ENCODE measurements around the gene GPR63.

GPR63 gene

GRCh38 chr6:96755096-96755495 is 82.2 kb downstream of the GPR63 start:
- DNase-seq (ENCODE audit: low spot score): no peak

- no peak for DNase-seq (ENCODE audit: low spot score)
These were observed 87.4 kb downstream of the GPR63 start for GRCh38 chr6:96749891-96750290.
